Spleen (tissue), 7 donors: Measurements from ENCODE around the gene BANP.

ENCODE experiments used
- POLR2A ChIP-seq, 3 donors: fragments of 450-650 bp; IDR thresholded peaks; one replicate each; pipeline ENCODE4 v1.5.1; 2017; ENCODE audit warnings: antibody characterized with exemption in 3 of 3, mild to moderate bottlenecking in 1 of 3
- TF ChIP-seq, protein P1 (sequence below), 11 experiments: fragments of 200-600 bp in 7 of 11; fragments of 450-650 bp in 4 of 11; sonication (generic) in 4 of 11; IDR thresholded peaks in 8 of 11; conservative IDR thresholded peaks in 3 of 11; 1 replicate in 7 of 11; 2 replicates in 4 of 11; pipeline versions ENCODE4 v1.4.0 to v1.8.0; 2016 to 2021; ENCODE audit warnings: antibody characterized with exemption in 11 of 11, inconsistent platforms in 4 of 11, mild to moderate bottlenecking in 1 of 11
- donor health status: DM: no; HTN: no; CAD: no; lungs with moderate emphysema.
- donor health status: DM: no; HTN: no; CAD: no.
- donor health status: DM: no; HTN: no; CAD: no.

DNA sequence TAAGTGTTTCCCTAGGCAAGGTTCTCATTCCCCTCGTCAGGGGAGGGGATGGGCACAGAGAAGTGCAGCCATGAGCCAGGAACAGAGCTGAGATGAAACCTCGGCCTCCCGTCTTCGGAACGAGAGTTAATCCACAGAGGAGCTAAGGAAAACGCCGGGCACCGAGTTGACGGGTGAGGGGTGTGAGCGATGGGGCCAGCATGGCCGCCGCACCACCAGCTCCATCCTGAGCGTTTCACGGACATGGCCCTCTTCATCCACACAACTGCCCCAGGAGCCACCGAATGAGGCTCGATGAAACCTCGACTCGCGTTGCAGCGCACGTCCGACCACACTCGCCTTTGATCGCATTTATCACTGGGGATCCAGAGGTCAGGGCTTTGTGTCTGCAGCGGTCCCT is 36.4 kb upstream of the BANP start:
- TF ChIP-seq, protein P1, sequence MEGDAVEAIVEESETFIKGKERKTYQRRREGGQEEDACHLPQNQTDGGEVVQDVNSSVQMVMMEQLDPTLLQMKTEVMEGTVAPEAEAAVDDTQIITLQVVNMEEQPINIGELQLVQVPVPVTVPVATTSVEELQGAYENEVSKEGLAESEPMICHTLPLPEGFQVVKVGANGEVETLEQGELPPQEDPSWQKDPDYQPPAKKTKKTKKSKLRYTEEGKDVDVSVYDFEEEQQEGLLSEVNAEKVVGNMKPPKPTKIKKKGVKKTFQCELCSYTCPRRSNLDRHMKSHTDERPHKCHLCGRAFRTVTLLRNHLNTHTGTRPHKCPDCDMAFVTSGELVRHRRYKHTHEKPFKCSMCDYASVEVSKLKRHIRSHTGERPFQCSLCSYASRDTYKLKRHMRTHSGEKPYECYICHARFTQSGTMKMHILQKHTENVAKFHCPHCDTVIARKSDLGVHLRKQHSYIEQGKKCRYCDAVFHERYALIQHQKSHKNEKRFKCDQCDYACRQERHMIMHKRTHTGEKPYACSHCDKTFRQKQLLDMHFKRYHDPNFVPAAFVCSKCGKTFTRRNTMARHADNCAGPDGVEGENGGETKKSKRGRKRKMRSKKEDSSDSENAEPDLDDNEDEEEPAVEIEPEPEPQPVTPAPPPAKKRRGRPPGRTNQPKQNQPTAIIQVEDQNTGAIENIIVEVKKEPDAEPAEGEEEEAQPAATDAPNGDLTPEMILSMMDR (IDR thresholded peaks at IDR 0.05 in 8 of 11, conservative IDR thresholded peaks at IDR 0.05 in 3 of 11) = no peak
- TF ChIP-seq POLR2A (IDR thresholded peaks at IDR 0.05) = no peak
